ENCODE measurements around the gene HADHA.

GRCh38 chr2:26237868-26238267, 6.6 kb downstream of the HADHA start:
- TF ChIP-seq POLR2A (IDR thresholded peaks at IDR 0.05; ENCODE audit: low read length) (no peak), GATA1 (IDR thresholded peaks at IDR 0.05; ENCODE audit: low read depth, low read length) (no peak)

Measured in erythroblast (primary cell).